Subcutaneous abdominal adipose tissue (tissue), 5 donors: ENCODE data around the gene RXRA.
A peak's percentile ranks its signal among the peaks of the same experiment; 100 is the strongest.

Experiments
- H3K27ac ChIP-seq: one replicate; pipeline ENCODE4 v1.7.0; 2013; ENCODE audit warnings: low read depth, mild to moderate bottlenecking, inconsistent platforms, low read length, moderate library complexity
- H3K27me3 ChIP-seq, 5 donors: one replicate each; pipeline ENCODE4 v1.7.0; 2013; ENCODE audit warnings: low read length in 5 of 5, inconsistent platforms in 1 of 5; ENCODE audit not compliant: control insufficient read depth in 5 of 5, insufficient read depth in 4 of 5
- H3K36me3 ChIP-seq, 5 donors: one replicate each; pipeline ENCODE4 v1.7.0; 2013; ENCODE audit warnings: low read length in 5 of 5; ENCODE audit not compliant: control insufficient read depth in 5 of 5, insufficient read depth in 5 of 5
- H3K4me1 ChIP-seq, 5 donors: one replicate each; pipeline ENCODE4 v1.7.0; 2013; ENCODE audit warnings: low read length in 5 of 5, mild to moderate bottlenecking in 3 of 5, moderate library complexity in 1 of 5; ENCODE audit not compliant: control insufficient read depth in 5 of 5, insufficient read depth in 5 of 5
- H3K4me3 ChIP-seq, 5 donors: one replicate each; pipeline ENCODE4 v1.7.0; 2013; ENCODE audit warnings: low read length in 5 of 5, low read depth in 1 of 5
- H3K9ac ChIP-seq, 5 donors: one replicate each; pipeline ENCODE4 v1.7.0; 2013; ENCODE audit warnings: low read length in 5 of 5, mild to moderate bottlenecking in 4 of 5, moderate library complexity in 3 of 5
- H3K9me3 ChIP-seq, 5 donors: one replicate each; pipeline ENCODE4 v1.7.0; 2013; ENCODE audit warnings: low read length in 5 of 5; ENCODE audit not compliant: control insufficient read depth in 5 of 5
- donor health status: healthy.
- donor health status: healthy.
- donor health status: healthy.
- donor health status: healthy.
- donor health status: healthy.

RXRA gene

DNA sequence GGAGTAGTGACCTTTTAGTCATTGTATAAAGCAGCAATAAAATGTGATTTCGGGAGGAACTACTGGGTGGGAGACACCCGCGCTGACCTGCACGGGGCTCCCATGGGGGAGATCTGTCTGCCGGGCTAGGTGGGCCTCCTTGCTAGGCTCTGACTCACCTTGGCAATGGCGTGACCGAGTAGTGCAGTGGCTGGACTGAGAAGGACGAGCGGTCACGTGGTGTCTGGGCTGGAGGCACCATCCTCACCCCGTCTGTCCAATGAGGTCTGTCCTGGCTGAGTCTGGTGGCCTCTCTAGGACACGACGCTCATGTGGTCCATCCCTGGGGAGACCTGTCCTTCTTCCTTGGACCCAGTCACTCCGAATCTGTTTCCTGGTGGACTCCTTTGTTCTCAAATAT, 151.7 kb downstream of the RXRA start:
- peak overlapping the region in 1 of 5 donors; percentile 35 for H3K9ac ChIP-seq
- no peak overlapping the region for H3K4me3 ChIP-seq
- peaks cover 2 to 33% (median 27%) of the 10 kb centered on the region in 5 donors for H3K4me1 ChIP-seq
- H3K27me3 ChIP-seq: peaks cover 0 to 3% (median 0%) of the 10 kb centered on the region in 5 donors
- no peaks in the 10 kb centered on the region for H3K36me3 ChIP-seq
- no peak overlapping the region for H3K27ac ChIP-seq
- H3K9me3 ChIP-seq: no peaks in the 10 kb centered on the region

- no peak overlapping the region for H3K27ac ChIP-seq
- no peaks in the 10 kb centered on the region for H3K9me3 ChIP-seq
- no peaks in the 10 kb centered on the region for H3K36me3 ChIP-seq
- no peak overlapping the region for H3K4me3 ChIP-seq
- H3K9ac ChIP-seq: no peak overlapping the region
- H3K27me3 ChIP-seq: peaks cover 0 to 3% (median 0%) of the 10 kb centered on the region in 5 donors
- H3K4me1 ChIP-seq: no peaks in the 10 kb centered on the region
Measured at GRCh38 chr9:134481762-134482161, 155.5 kb downstream of the RXRA start.

GRCh38 chr9:134482226-134482625, 156.0 kb downstream of the RXRA start:
- H3K4me1 ChIP-seq: no peaks in the 10 kb centered on the region
- peaks cover 0 to 3% (median 0%) of the 10 kb centered on the region in 5 donors for H3K27me3 ChIP-seq
- no peak overlapping the region for H3K9ac ChIP-seq
- H3K36me3 ChIP-seq: no peaks in the 10 kb centered on the region
- no peak overlapping the region for H3K4me3 ChIP-seq
- no peaks in the 10 kb centered on the region for H3K9me3 ChIP-seq
- H3K27ac ChIP-seq: no peak overlapping the region

GRCh38 chr9:134483361-134484184, 157.3 kb downstream of the RXRA start:
- Histone ChIP-seq H3K36me3 (no peaks in the 10 kb centered on the region), H3K9ac (no peak overlapping the region), H3K27me3 (peaks cover 0 to 4% (median 2%) of the 10 kb centered on the region in 5 donors), H3K4me3 (no peak overlapping the region), H3K27ac (no peak overlapping the region), H3K9me3 (no peaks in the 10 kb centered on the region), H3K4me1 (peaks cover under 1 to 4% (median 4%) of the 10 kb centered on the region in 5 donors)

DNA sequence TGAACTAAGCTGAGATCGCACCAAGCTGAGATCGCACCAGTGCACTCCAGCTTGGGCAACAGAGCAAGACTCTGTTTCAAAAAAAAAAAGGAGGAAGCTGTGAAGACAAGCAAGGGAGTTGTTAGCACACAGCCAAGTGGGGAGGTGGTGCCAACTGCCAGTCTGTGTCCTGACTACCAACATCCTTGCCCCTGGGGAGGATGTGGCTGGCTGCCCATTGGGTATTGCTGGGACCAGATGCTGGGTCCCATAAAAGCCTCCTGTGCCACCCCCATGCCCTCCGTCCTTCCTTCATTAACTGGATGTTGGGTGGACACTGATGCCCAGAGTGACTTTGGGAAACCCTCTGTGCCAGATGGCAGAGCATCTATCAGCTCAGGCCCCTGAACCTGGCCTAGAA, 158.2 kb downstream of the RXRA start:
- Histone ChIP-seq H3K9ac (no peak overlapping the region), H3K4me3 (no peak overlapping the region), H3K4me1 (peaks cover 4 to 12% (median 8%) of the 10 kb centered on the region in 5 donors), H3K27me3 (peaks cover 0 to 12% (median 4%) of the 10 kb centered on the region in 5 donors), H3K27ac (no peak overlapping the region), H3K36me3 (no peaks in the 10 kb centered on the region), H3K9me3 (no peaks in the 10 kb centered on the region)

- Histone ChIP-seq H3K27ac (no peak overlapping the region), H3K4me3 (no peak overlapping the region), H3K9me3 (no peaks in the 10 kb centered on the region), H3K4me1 (peaks cover 4 to 12% (median 8%) of the 10 kb centered on the region in 5 donors), H3K36me3 (no peaks in the 10 kb centered on the region), H3K9ac (no peak overlapping the region), H3K27me3 (peaks cover 0 to 22% (median 7%) of the 10 kb centered on the region in 5 donors)
Measured at GRCh38 chr9:134485653-134486052, 159.4 kb downstream of the RXRA start.

GRCh38 chr9:134486143-134486591, 159.9 kb downstream of the RXRA start:
- no peak overlapping the region for H3K9ac ChIP-seq
- no peaks in the 10 kb centered on the region for H3K9me3 ChIP-seq
- no peak overlapping the region for H3K4me3 ChIP-seq
- peaks cover 4 to 12% (median 8%) of the 10 kb centered on the region in 5 donors for H3K4me1 ChIP-seq
- no peaks in the 10 kb centered on the region for H3K36me3 ChIP-seq
- peaks cover 0 to 22% (median 7%) of the 10 kb centered on the region in 5 donors for H3K27me3 ChIP-seq
- no peak overlapping the region for H3K27ac ChIP-seq

- Histone ChIP-seq H3K9ac (no peak overlapping the region), H3K27me3 (peaks cover 0 to 21% (median 7%) of the 10 kb centered on the region in 5 donors), H3K4me3 (no peak overlapping the region), H3K9me3 (no peaks in the 10 kb centered on the region), H3K27ac (no peak overlapping the region), H3K36me3 (no peaks in the 10 kb centered on the region), H3K4me1 (peaks cover 4 to 16% (median 8%) of the 10 kb centered on the region in 5 donors)
Measured at GRCh38 chr9:134486596-134486995, 160.3 kb downstream of the RXRA start.
